K562 (cell line): ENCODE data around the gene PPP1R13L. TPM values are rescaled to one million over a fixed set of nuclear protein-coding genes. Genes with fewer than 3 reads are reported as not detected.

Source experiments
- ATAC-seq: fragments of 200-7000 bp; cut with Tn5 transposase; 3 replicates; pipeline ENCODE4 v1.9.1; 2020; ENCODE audit warnings: moderate library complexity
- BruUV-seq: library from RNA; stranded (reverse); fragments of 400-500 nt; replicated peaks from 2 replicates; lab custom pipeline; 2021; lab: Mats Ljungman, UMichigan
- CTCF ChIA-PET: fragments of 300-600 bp; formaldehyde crosslinking; extraction: SDS; loops from one replicate; lab custom pipeline; 2021; ENCODE audit warnings: low intra/inter-chr PET ratio; lab: Yijun Ruan, JAX
- POLR2A ChIA-PET: fragments of 300-600, 350-650 bp; sonication (Branson Sonifier 250); formaldehyde crosslinking; extraction: SDS; loops from one replicate; lab custom pipeline; 2021; ENCODE audit warnings: antibody characterized with exemption, inconsistent platforms; lab: Yijun Ruan, JAX
- DNase-seq, 4 experiments: peaks; one replicate each; pipeline versions ENCODE4 v3.0.0 to v3.0.0-alpha.2; 2011 to 2018; ENCODE audit warnings: low spot score in 3 of 4, mixed read lengths in 3 of 4; ENCODE audit errors: extremely low read depth in 1 of 4
- FAIRE-seq: peaks from 2 replicates; lab custom pipeline; 2011; peaks lifted over from hg19 to GRCh38; lab: Jason Lieb, UNC
- H2AFZ ChIP-seq: 2 replicates; pipeline ENCODE4 v1.6.0; 2011; ENCODE audit warnings: low read depth, low read length, control low read depth, inconsistent platforms
- H3K27ac ChIP-seq: fragments of 200-600 bp; 3 replicates; pipeline ENCODE4 v1.8.0; 2011; ENCODE audit warnings: low read depth, mild to moderate bottlenecking, control low read depth, inconsistent platforms, low read length, moderate library complexity, mixed read lengths; ENCODE audit errors: extremely low read depth
- H3K27me3 ChIP-seq, 2 experiments: fragments of 300-600 bp in 1 of 2; 2 replicates in 1 of 2; 3 replicates in 1 of 2; pipeline versions ENCODE4 v1.6.0 to v1.8.0; 2011; ENCODE audit warnings: inconsistent platforms in 2 of 2, low read length in 2 of 2, mild to moderate bottlenecking in 1 of 2, mixed read lengths in 1 of 2, moderate library complexity in 1 of 2; ENCODE audit not compliant: control insufficient read depth in 2 of 2, insufficient read depth in 2 of 2
- H3K36me3 ChIP-seq: fragments of 300-600 bp; 3 replicates; pipeline ENCODE4 v1.8.0; 2011; ENCODE audit warnings: mild to moderate bottlenecking, low read length, inconsistent platforms; ENCODE audit not compliant: control insufficient read depth, insufficient read depth
- H3K4me1 ChIP-seq, 2 experiments: fragments of 200-600 bp in 1 of 2; replicated peaks in 1 of 2; 2 replicates in 1 of 2; 3 replicates in 1 of 2; pipeline versions ENCODE4 v1.5.1 to v1.8.0; 2011; ENCODE audit warnings: inconsistent platforms in 2 of 2, low read length in 2 of 2, mild to moderate bottlenecking in 1 of 2, mixed read lengths in 1 of 2, moderate library complexity in 1 of 2; ENCODE audit not compliant: control insufficient read depth in 2 of 2, insufficient read depth in 2 of 2
- H3K4me2 ChIP-seq: 2 replicates; pipeline ENCODE4 v1.6.1; 2011; ENCODE audit warnings: low read length, control low read depth, inconsistent platforms, mixed read lengths; ENCODE audit not compliant: insufficient read depth
- H3K4me3 ChIP-seq: fragments of 200-600 bp; sonication (generic), shearing (Covaris generic); 2 replicates; pipeline ENCODE4 v1.5.1; 2016; ENCODE audit warnings: control low read depth, inconsistent platforms
- H3K79me2 ChIP-seq: fragments of 200-600 bp; 3 replicates; pipeline ENCODE4 v1.8.0; 2011; ENCODE audit warnings: low read length, inconsistent platforms; ENCODE audit not compliant: control insufficient read depth, insufficient read depth
- H3K9ac ChIP-seq, 2 experiments: 2 replicates each; pipeline versions ENCODE4 v1.6.0 to v1.6.1; 2011; ENCODE audit warnings: low read depth in 2 of 2, low read length in 2 of 2, control low read depth in 1 of 2, inconsistent platforms in 1 of 2, mild to moderate bottlenecking in 1 of 2, mixed read lengths in 1 of 2; ENCODE audit not compliant: insufficient read depth in 1 of 2
- H3K9me1 ChIP-seq: one replicate; pipeline ENCODE4 v1.6.0; 2011; ENCODE audit warnings: inconsistent platforms, mild to moderate bottlenecking, low read length, moderate library complexity; ENCODE audit not compliant: control insufficient read depth, insufficient read depth
- H3K9me3 ChIP-seq: replicated peaks from 2 replicates; pipeline ENCODE4 v1.5.1; 2011; ENCODE audit warnings: low read depth, low read length, inconsistent platforms; ENCODE audit not compliant: control insufficient read depth, insufficient read depth
- H4K20me1 ChIP-seq: replicated peaks from 2 replicates; pipeline ENCODE4 v1.6.1; 2011; ENCODE audit warnings: low read length, inconsistent platforms, mixed read lengths; ENCODE audit not compliant: control insufficient read depth, insufficient read depth
- ASH1L ChIP-seq: fragments of 450-650 bp; IDR thresholded peaks from 2 replicates; pipeline ENCODE4 v1.6.1; 2018; ENCODE audit warnings: borderline replicate concordance, mild to moderate bottlenecking, low read depth; ENCODE audit not compliant: partially characterized antibody
- BCOR ChIP-seq: fragments of 450-650 bp; IDR thresholded peaks from 2 replicates; pipeline ENCODE4 v1.6.1; 2016
- CBX5 ChIP-seq: IDR thresholded peaks from 2 replicates; pipeline ENCODE4 v1.6.1; 2014; ENCODE audit warnings: low read depth, borderline replicate concordance
- CCNT2 ChIP-seq: IDR thresholded peaks from 2 replicates; pipeline ENCODE4 v1.6.1; 2011; ENCODE audit warnings: borderline replicate concordance, low read depth, mild to moderate bottlenecking, moderate library complexity, mixed read lengths, low read length; ENCODE audit not compliant: insufficient read length; ENCODE audit errors: extremely low read depth
- CREB3L1 ChIP-seq: fragments of 450-650 bp; IDR thresholded peaks from 2 replicates; pipeline ENCODE4 v1.6.1; 2014; ENCODE audit warnings: low read depth, mild to moderate bottlenecking, moderate library complexity, borderline replicate concordance
- ETS1 ChIP-seq: conservative IDR thresholded peaks from 2 replicates; pipeline ENCODE4 v1.6.1; 2011; ENCODE audit warnings: low read depth, mild to moderate bottlenecking, low read length; ENCODE audit not compliant: control insufficient read depth
- KLF1 ChIP-seq: fragments of 450-650 bp; IDR thresholded peaks from 2 replicates; pipeline ENCODE4 v1.6.1; 2016; ENCODE audit warnings: missing genetic modification characterization, missing compliant biosample characterization
- MECOM ChIP-seq: fragments of 250-450 bp; sonication (Bioruptor Pico); IDR thresholded peaks from 2 replicates; pipeline ENCODE4 v1.8.0; 2022; ENCODE audit warnings: inconsistent platforms
- NONO ChIP-seq, 2 experiments: fragments of 200-400 bp in 1 of 2; fragments of 450-650 bp in 1 of 2; formaldehyde crosslinking in 1 of 2; IDR thresholded peaks; 2 replicates each; pipeline ENCODE4 v1.6.1; 2017; ENCODE audit warnings: low read depth in 2 of 2, mild to moderate bottlenecking in 2 of 2, moderate library complexity in 2 of 2, low read length in 1 of 2
- POLR3A ChIP-seq: IDR thresholded peaks from 2 replicates; pipeline ENCODE4 v1.6.1; 2011; ENCODE audit warnings: borderline replicate concordance, mild to moderate bottlenecking, moderate library complexity; ENCODE audit not compliant: insufficient read length, insufficient read depth; ENCODE audit errors: extremely low read depth
- SAFB ChIP-seq: fragments of 200-400 bp; formaldehyde crosslinking; IDR thresholded peaks from 2 replicates; pipeline ENCODE4 v1.6.1; 2017; ENCODE audit warnings: low read depth, low read length, borderline replicate concordance
- SIRT6 ChIP-seq: IDR thresholded peaks from one replicate; pipeline ENCODE4 v1.6.1; 2012; ENCODE audit warnings: low read depth, mild to moderate bottlenecking, control low read depth, inconsistent platforms, low read length, moderate library complexity
- SMAD3 ChIP-seq: fragments of 450-650 bp; formaldehyde crosslinking; conservative IDR thresholded peaks from 2 replicates; pipeline ENCODE4 v1.4.0; 2020; ENCODE audit warnings: mild to moderate bottlenecking
- ZEB2 ChIP-seq: fragments of 450-650 bp; IDR thresholded peaks from 2 replicates; pipeline ENCODE4 v1.6.1; 2016
- ZNF140 ChIP-seq: fragments of 250-450 bp; sonication (Bioruptor Pico); IDR thresholded peaks from 2 replicates; pipeline ENCODE4 v1.8.0; 2021; ENCODE audit warnings: moderate library complexity, mild to moderate bottlenecking, inconsistent platforms
- ZNF511 ChIP-seq: sonication (generic); formaldehyde crosslinking; IDR thresholded peaks from 2 replicates; pipeline ENCODE4 v1.8.0; 2022; ENCODE audit warnings: mild to moderate bottlenecking, missing genetic modification reagents
- WGBS: fragments of 100-300 bp; shearing (Covaris generic); methylation state at CpG from one replicate; pipeline ENCODE4 v1.1.6; 2016; ENCODE audit warnings: low coverage, mixed read lengths; ENCODE audit not compliant: insufficient coverage; ENCODE audit errors: missing lambda C conversion rate; 5-methylcytosine and 5-hydroxymethylcytosine counted together
- in situ Hi-C: fragments of 300-500 bp; cut with MboI; formaldehyde crosslinking; loops from 4 replicates; pipeline ENCODE4 v1.15.0; 2018; ENCODE audit warnings: inconsistent platforms, mixed read lengths
- intact Hi-C: fragments of 100-400 bp; cut with micrococcal nuclease; formaldehyde crosslinking; loops from 2 replicates; pipeline ENCODE4 v1.14.2; 2022
- polyA plus RNA-seq, 8 experiments: library from polyadenylated mRNA; depleted of rRNA in 4 of 8; stranded (reverse) in 5 of 8; unstranded in 3 of 8; fragments of >200 nt; fragmentation: Nextera tagmentation in 2 of 8; fragmentation: Illumina TruSeq in 1 of 8; extraction: Ambion mirVana in 2 of 8; extraction: Trizol in 1 of 8; gene quantifications; 2 replicates each; pipeline versions ENCODE4 v1.2.1 to v1.2.3, GENCODE V29; 2011 to 2014; ENCODE audit warnings: inconsistent platforms in 1 of 8, missing spikeins in 1 of 8
- total RNA-seq, 7 experiments: library from RNA; depleted of rRNA in 6 of 7; stranded (reverse); fragments of >200 nt in 6 of 7; fragmentation: Illumina TruSeq in 2 of 7; extraction: Trizol in 2 of 7; gene quantifications; 2 replicates each; pipeline versions ENCODE4 v1.2.1 to v1.2.3, GENCODE V29; 2011 to 2021; ENCODE audit warnings: low replicate concordance in 1 of 7

PPP1R13L gene
- total and polyA plus RNA-seq, 9 of the 15 experiments (the other 6 are each of a cell fraction or from before 2014, with no cell fraction given) = 0.32 to 6.7 (median 2.0) TPM

GRCh38 chr19:45340899-45341453 lies 63.9 kb downstream of the PPP1R13L start (continued):
- no peak for TF ChIP-seq SMAD3

GRCh38 chr19:45340232-45340898 lies 64.5 kb downstream of the PPP1R13L start, which contains the start of gene KLC3:
TSS of gene KLC3 (plus strand) at chr19:45340750. CDS start at chr19:45345542, 4,792 bp downstream.
- 6% methylated on average over 38 of the region's 50 CpGs for WGBS
- ATAC-seq = peak; percentile 84
- TF ChIP-seq MECOM (CRISPR knock-in tag) (0 out of 2 replicates have a peak, but pooled peaks have one; percentile 16), ZNF140 (no peak), KLF1 (tag) (no peak), ZNF511 (CRISPR knock-in tag) (no peak), CCNT2 (peak; percentile 66), ETS1 (0 out of 2 replicates have a peak, but pooled peaks have one; percentile 41), BCOR (peak; percentile 73), CBX5 (no peak), NONO (IDR thresholded peaks at IDR 0.05; ENCODE audit: low read depth in 2 of 2, low read length in 1 of 2) (peak in 1 of 2 experiments; percentile 63; a peak in 1 of 4 replicates), POLR3A (no peak), SIRT6 (no peak), CREB3L1 (no peak), SAFB (peak; percentile 46; the same call in 1 of the 2 replicates), ASH1L (no peak), ZEB2 (0 out of 2 replicates have a peak, but pooled peaks have one; percentile 37)

More at GRCh38 chr19:45340232-45340898, 64.5 kb downstream of the PPP1R13L start, which contains the start of gene KLC3:
- H2AFZ ChIP-seq = peak within 1 kb of the TSS; percentile 56
- FAIRE-seq (no peak), DNase-seq (peak; percentile 71 to 96 (median 92))
- no peaks in the 10 kb centered on the region for H4K20me1 ChIP-seq
- POLR2A ChIA-PET = interaction anchor here (1.4 kb wide), 1 partner anchor 139 kb away, joined by 3 read pairs; no protein-coding TSS in a partner anchor
- peaks cover 7 to 37% of the 10 kb centered on the region in 2 experiments; a peak in 4 of 5 replicates for H3K4me1 ChIP-seq
- H3K9ac ChIP-seq = peak within 1 kb of the TSS in 1 of 2 experiments; percentile 66; a peak in 3 of 4 replicates
- peaks cover 8 to 13% of the 10 kb centered on the region in 2 experiments; a peak in 3 of 5 replicates for H3K27me3 ChIP-seq
- CTCF ChIA-PET = interaction anchor here (0.7 kb wide), 1 partner anchor 260 kb away, joined by 4 read pairs; no protein-coding TSS in a partner anchor
- H3K9me3 ChIP-seq = no peaks in the 10 kb centered on the region
- no peaks in the 10 kb centered on the region for H3K36me3 ChIP-seq
- no peak within 1 kb of the TSS for H3K27ac ChIP-seq
- peak within 1 kb of the TSS; percentile 42 for H3K4me3 ChIP-seq
- in situ Hi-C loops (no loop called here), intact Hi-C loops (no loop called here)
- H3K9me1 ChIP-seq = no peaks in the 10 kb centered on the region
- H3K4me2 ChIP-seq = peak within 1 kb of the TSS; percentile 69
- no TSS peak for BruUV-seq
- H3K79me2 ChIP-seq = no peaks in the 10 kb centered on the region
